HG03108 (cell line): ENCODE measurements around the gene MPV17.
"Not testable (repeated sequence)": the region's sequence is repeated elsewhere in the genome, so short reads cannot be mapped to it uniquely, and the experiment has no call there.

Experiments
- ATAC-seq: cut with Tn5 transposase; IDR thresholded peaks from one replicate; pipeline ENCODE4 v1.9.1; 2021; ENCODE audit warnings: moderate library complexity; ENCODE audit not compliant: unreplicated experiment

The MPV17 gene

DNA sequence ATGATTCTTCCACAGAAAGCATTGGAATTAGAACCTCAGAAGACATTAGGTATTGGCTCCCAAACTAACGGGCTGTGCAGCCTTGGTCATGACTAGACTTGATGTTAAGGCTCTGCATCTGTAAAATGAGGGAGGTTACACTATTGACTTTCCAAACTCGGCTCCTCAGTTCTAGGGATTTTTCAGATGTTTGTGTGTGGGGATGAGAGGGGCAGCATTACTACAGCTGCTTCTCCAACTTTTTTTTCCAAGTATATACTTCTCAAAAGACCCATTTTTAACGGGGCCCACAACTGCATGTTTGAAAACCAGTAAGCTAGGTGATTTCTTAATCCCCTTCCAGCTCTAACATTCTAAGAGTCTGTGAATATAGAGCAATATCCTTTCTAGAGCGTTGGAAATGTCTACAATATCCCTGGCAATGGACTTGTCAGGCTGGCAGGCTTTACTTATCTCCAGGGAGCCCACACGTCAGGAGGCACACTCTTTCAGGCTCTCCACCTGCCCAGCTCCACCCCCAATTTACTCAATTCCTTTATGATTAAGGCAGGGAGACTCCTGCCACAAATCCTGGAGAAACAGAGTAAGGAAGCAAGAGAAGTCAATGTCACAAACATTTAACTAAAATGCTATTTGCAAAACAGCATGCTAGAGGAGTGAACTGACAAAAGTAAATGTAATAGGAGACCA, 844 bp upstream of the MPV17 start:
- no peak for ATAC-seq

DNA sequence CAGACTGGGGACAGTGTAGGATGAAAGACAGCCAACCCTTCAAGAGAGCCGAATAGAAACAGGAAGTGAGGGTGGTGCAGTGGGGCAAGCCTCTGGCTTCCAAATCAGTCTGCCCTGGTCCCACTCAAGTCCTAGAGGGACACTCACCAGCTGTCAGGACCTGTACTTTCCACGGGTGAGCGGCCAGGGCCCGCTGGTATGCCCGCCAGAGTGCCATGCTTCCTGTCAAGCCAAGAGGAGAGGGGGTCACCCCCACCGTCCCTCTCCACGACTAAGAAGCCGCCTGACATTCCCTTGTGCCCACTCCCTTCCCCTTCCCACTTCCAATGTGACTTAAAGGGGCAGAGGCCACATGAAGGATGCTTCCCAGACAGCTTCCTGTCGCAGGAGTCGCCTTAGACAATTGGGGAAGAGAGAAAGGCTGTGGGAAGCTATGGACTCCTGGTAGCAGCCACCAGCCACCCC, 564 bp downstream of the MPV17 start:
- peak; percentile 23 for ATAC-seq

DNA sequence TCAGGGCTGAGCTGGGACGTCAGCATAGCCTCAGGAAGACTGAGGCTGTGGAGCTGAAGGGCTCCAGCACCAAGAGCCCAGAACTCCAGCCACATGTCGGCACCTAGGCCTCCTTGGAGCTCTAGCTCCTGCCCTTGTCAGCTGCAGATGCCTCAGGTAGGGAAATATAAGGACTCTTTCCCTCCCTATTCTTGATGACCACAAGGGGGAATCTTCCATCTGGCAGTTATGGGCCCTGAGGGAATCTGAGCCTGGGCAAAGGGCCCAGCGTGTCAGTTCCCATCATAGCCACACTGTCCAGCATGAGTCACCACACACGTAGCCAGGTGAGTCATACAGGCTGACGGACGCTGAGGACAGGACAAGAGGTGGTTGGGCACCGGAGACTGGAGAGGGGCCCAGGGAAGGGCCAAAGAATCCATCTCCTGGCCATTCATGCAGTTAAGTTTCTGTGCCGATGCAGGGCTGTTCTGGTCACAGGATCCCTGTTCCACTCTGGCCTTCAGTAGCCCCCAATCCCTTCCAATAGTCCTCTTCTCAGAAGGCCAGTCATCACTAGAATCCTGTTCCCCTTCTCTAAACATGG, 1.8 kb downstream of the MPV17 start:
- no peak for ATAC-seq

DNA sequence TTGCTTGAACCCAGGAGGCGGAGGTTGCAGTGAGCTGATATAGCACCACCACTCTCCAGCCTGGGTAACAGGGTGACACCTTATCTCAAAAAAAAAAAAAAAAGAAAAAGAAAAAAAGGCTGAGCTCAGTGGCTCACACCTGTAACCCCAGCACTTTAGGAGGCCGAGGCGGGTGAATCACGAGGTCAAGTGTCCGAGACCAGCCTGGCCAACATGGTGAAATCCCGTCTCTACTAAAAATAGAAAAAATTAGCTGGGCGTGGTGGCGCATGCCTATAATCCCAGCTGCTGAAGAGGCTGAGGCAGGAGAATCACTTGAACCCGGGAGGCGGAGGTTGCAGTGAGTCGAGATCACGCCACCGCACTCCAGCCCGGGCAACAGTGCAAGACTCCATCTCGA, 3.1 kb downstream of the MPV17 start:
- not testable (repeated sequence) for ATAC-seq

DNA sequence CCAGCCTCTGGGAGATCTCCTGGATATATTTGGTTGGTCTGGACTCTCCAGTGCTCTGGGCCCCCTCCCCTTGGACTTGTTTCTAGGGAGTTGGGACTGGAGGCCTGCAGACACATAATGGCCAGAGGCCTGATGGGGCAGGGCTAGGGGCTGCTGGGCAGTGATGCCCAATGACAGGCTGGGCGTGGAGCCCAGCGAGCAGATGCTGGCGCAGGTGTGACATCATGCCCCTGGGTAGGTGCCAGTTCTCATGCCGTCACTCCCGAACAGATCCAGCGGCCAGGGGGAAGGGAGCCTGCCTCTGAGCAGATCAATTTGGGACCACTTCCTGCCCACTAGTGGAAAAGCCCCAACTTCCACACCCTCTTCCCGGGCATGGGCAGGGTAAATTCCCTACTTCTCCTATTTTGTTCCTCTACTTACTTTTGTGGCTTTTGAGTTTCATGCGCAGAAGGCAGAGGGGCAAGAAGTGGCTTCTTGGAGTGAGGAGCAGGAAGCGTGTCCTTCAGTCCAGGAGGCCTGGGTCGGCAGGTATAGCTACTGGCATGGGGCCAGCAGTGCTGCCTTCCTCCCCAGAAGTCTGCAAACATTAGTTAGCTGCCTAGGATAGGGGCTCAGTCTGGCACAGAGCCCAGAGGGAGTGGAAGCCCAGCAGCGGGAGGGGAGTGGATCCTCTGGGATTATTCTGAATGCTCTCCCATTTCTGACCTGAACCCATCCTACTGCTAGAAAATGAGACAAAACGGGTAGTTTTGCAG, 6.1 kb downstream of the MPV17 start:
- ATAC-seq = no peak

DNA sequence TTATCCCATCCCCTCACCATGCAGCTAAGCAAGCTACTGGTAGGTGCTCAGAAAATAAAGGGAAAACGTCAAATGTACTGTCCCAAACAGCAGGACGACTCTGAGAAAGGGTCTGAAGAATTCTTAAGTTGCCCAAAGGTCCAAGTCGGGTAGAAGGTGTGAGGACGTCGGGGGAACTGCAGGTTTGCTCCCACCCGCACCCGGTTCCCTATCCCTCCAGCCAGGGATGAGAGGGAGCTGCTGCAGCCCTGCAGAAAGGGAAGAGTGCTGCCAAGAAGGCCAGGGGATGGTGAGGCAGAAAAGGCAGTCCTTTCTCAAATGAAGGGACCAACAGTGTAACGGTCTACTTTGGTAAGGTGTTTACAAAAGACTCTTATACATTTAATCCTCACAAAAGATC, 7.8 kb downstream of the MPV17 start:
- ATAC-seq = no peak

DNA sequence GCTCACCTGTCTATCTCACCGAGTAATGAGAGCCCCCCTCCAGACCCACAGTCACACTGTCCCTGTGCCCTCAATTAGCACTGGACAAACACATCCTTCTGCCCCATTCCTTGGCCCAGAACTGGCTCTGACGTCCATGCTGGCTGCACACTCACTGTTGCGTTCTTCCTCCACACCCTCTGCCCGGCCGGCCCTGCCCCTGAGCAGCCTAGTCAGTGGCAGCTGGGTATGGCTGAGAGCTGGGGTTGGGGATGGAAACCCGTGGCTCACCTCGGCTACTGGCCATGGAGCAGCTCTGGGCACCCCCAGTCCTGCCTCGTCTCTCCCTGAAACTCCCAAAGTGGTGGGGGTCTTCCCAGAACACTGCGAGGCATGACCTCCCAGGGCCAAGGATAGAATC, 8.2 kb downstream of the MPV17 start:
- no peak for ATAC-seq

DNA sequence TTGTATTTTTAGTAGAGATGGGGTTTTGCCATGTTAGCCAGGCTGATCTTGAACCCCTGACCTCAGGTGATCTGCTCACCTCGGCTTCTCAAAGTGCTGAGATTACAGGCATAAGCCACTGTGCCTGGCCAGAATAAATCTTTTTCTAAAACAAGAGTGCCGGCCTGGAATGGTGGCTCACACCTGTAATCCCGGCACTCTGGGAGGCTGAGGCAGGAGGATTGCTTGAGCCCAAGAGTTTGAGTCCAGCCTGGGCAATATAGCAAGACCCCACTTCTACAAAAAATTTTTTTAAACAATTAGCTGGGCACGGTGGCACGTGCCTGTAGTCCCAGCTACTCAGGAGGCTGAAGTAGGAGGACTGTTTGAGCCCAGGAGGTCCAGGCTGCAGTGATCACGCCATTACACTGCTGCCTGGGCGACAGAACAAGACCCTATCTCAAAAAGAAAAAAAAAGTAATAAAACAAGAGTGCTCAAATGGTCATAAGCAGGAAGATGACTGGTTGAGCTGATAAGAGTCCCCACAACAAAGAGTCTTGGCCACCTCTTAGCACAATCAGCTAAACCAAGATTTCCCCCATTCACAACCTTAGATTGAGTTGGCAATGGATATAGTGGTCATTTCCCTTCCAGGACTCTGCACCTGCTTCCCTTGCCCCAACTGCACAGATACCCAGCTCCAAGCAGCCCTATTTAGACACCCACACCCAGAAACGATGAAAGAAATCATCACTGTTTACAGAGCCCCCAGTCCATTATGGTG, 8.8 kb downstream of the MPV17 start:
- ATAC-seq = no peak

DNA sequence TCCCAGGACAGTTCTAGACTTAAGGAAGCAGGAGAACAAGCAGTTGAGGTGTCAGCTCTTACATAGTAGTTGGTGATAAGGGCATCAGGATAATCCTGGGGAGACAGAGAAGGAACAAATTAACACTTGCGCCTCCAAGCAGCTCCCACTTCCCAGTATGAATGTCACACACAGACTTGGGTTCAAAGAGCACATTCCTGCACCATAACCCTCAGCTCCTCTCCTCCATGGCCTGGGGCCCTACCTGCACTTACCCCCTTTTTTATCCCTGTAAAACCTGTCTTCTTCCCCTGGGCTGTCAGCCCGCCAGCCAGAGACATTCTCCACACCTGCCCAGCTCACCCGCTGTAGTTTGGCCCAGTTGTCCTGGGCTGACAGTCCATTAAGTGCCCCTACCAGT, 10.7 kb downstream of the MPV17 start:
- ATAC-seq = no peak

DNA sequence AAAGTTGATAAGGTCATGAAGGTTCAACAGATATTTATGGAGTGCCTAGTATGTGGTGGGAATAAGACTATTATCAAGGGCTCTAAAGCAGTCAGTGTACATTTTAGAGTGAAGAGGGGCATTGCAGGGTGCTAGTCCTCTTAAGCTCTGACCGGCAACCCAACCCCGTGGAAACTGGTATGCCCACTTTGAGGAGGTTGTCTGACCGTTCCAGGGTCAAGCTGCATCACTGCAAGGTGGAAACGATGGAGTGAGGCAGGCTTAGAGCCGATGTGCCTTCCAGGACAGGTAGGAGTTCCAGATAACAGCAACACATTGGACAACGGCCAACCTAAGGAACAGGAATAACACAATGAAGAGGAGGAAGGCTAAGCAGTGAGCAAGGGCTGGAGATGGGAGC, 13.2 kb downstream of the MPV17 start:
- no peak for ATAC-seq

DNA sequence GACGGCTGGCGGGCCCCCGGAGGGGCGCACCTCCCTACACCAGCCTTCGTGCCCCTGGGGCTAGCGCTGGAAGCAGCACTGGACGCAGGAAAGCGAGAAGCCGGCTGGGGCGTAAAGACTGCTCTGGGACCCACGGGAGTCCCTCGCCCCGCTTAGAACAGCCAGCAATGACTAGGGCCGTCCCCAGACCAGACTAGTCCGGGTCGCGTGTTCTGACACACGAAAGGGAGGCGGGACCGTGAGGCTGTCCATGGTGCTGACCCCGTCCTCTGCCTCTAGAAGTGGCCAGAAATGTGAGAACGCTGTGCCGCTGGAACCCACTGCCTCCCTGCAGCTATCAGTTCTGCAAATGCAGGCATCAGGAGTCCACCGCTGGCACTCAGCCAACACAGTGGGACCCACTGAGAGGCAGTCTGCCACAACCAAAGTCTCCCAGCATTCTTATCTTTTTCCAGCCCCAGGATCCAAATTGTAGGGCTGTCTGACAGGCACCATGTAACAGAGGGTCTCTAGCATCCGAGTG, 14.5 kb downstream of the MPV17 start, which contains the start of gene UCN:
TSS of gene UCN (minus strand) at position 87 of the 523 bp plus-strand sequence. CDS start 550 bp downstream, outside the sequence.
- no peak for ATAC-seq

DNA sequence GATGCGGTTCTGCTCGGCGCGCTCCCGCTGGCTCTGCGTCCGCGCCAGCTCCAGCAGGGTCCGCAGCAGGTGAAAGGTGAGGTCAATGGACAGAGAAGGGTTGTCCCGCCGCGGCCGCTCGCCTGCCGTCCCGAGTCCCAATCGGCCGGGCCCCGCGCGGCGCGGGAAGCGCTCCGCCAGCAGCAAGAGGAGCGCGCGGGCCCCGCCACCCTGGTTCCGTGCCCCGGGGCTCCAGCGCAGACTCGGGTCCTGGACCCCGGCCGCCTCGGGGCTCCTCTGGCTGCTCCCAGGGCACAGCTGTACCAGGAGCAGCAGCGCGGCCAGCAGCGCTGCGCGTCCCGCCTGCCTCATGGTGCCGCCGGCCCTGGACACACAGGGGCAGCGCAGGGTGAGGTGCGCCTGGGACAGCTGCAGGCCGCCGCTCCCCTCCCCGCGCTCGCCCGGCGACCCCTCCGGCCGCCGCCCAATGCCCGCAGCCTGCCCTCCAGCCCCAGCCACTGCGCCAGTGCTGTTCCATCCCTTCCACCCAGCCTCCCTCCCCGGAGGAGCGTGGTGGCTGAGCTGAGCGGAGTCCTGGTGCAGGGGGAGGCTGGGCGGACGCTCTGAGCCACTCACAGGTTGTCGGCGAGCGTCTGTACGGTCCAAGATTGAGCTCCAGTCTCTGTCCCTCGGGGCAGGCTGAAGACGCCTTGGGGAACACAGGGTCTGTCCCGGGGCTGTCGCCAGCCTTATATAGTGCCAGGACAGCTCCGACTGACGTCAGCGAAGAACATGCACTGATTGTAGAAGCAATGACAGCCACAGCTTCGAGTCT, 15.1 kb downstream of the MPV17 start:
- no peak for ATAC-seq

DNA sequence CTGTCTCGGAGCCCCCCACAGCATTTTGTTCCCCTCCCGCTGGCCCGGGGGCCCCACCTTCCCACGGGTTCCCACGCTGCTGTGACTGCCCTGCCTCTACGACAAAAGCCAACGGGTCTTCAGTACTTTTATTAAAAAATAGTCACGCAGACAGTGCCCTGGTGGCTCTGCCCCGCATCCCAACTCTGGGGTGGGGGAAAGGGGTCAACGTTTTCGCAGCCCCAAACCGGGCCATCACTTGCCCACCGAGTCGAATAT, 15.7 kb downstream of the MPV17 start:
- ATAC-seq = no peak

DNA sequence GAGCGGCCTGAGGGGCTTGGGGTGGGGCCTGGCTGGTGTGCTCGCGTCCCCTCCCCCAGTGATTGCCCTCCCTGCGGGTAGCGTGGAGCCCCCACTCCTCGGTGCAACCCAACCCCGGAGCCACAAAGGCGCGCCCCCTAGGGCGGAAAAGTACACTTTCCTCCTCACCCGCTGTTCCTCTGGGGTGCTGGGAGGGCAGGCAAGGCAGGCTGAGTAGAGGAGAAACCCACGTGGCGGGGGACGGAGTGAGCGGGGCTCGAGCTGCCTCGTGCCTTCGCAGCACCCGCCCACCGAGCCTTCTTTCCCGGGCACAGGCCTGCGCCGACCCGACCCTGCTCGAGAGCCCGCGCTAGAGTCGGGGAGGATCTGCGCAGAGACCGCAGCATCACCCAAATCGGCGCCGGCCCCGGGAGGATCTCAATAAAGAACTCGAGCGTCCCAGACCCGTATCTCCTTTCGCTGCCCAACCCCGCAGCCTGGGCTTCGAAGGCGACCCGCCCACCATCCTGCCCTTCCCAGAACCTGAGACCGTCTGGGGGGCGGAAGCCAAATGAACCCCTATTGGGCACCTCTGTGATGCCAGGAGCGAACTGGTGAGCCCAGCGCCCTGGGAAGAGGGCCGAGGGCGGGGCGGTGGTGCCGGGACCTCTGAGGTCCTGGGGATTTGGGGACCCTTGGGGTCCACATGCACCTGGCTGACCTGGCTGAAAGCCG, 16.2 kb downstream of the MPV17 start:
- no peak for ATAC-seq

DNA sequence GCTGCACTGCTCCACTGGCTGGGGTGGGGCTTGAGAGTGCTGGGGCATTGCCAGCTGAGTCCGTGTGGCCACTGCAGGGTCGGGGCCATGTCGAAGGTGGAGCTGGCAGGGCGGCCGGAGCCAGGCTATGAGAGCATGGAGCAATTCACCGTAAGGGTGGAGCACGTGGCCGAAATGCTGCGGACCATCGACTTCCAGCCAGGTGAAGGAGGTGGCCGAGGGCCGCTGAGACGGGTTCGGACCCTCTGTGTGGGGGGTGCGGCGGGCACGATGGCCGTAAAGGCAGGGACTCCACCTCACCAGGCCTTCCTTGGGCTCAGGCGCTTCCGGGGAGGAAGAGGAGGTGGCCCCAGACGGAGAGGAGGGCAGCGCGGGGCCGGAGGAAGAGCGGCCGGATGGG, 16.8 kb downstream of the MPV17 start:
- ATAC-seq = no peak

DNA sequence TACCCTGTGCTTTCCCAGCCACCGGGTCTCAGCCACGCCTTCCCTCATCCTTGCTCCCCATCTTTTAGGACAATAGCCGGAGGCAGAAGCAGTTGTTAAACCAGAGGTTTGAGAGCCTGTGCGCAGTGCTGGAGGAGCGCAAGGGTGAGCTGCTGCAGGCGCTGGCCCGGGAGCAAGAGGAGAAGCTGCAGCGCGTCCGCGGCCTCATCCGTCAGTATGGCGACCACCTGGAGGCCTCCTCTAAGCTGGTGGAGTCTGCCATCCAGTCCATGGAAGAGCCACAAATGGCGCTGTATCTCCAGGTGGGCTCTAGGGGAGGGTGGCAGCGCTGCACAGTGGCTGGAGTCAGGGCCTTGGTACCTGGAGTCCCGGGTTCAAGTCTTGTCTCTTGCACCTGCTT, 17.4 kb downstream of the MPV17 start:
- ATAC-seq = no peak

DNA sequence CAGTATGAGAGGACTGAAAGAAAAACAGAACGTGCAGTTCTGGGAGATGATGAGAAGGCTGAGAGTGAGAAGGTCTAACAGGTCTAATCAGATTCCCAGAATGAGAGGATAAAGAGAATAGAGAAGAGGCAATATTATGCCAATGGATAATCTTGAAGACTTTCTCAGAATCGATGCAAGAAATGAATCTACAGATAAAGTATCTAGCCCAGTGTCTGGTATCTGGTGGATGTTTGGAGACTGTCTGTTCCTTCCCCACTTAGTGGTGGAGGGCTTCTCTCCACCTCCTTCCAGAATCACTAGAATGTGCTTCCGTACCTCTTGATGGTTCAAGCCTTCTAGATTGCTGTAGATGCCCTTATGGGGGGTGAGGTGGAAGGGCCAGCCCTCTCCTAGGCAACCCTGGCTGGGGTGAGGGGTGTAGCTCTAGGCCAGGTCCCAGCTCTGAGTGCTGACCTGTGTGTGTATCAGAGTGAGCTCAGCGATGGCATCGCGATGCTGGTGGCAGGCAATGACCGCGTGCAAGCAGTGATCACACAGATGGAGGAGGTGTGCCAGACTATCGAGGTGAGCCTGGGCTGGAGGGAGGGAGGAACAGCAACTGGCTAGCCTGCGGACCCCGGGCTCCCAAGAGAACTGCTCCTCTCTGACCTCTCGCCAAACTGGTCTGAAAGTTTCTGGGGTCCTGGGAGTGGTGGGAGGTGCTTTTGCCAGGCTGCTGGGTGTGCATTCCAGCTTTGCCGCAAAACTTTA, 18.2 kb downstream of the MPV17 start:
- no peak for ATAC-seq

DNA sequence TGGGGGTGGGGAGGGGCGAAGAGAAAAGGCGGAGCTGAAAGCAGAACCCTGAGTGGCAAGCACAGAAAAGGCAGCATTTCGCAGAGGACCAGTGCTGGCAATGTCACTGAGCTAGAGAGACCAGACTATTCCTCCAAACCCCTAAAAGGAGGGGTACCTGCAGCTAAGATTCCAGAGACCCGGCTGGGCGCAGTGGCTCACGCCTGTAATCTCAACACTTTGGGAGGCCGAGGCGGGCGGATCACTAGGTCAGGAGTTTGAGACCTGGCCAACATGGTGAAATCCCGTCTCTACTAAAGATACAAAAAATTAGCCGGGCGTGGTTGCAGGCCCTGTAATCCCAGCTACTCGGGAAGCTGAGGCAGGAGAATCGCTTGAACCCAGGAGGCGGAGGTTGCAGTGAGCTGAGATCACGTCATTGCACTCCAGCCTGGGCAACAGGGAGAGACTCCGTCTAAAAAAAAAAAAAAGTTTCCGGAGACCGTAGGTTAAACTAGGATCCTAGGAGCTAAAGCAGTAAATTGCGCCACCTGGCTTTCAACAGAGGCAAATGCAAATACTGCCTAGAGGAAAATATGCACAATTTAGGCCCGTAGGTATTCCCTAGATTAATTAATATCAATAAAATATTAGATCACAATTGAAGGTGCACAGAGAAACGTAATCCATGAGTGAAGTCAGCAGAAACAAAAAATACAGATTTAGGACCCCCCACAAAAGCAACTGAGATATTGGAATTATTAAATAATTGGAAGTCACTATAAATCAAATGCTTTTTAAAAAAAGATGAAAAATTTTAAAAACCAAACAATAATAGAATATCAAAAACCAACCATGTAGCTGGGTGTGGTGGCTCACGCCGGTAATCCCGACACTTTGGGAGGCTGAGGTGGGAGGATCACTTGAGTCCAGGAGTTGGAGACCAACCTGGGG, 19.5 kb downstream of the MPV17 start:
- ATAC-seq = no peak
